ENCODE measurements around the gene MIPEP.

The MIPEP gene

GRCh38 chr13:23849670-23850069 is 39.5 kb downstream of the MIPEP start:
- DNase-seq: no peak

- DNase-seq: no peak
Measured at GRCh38 chr13:23848646-23849141, 40.5 kb downstream of the MIPEP start.

DNA sequence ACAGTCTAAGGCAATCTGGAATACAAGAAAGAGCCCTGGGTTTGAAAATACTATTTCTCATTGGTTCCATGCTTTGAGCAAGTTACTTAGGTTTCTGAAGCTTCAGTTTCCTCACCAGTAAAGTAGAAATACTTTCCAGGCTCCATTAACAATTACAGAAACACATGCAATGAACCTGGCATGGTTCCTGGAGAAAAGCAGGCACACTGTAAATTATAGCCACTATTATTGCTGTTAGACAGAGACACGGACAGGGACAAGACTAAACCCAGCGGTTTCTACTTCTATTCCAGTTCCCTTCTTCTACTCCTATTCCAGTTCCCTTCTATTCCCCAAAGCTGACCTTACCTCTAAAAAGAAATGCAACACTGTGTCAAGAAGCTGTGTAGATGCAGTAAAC is 41.2 kb downstream of the MIPEP start:
- DNase-seq: no peak

DNA sequence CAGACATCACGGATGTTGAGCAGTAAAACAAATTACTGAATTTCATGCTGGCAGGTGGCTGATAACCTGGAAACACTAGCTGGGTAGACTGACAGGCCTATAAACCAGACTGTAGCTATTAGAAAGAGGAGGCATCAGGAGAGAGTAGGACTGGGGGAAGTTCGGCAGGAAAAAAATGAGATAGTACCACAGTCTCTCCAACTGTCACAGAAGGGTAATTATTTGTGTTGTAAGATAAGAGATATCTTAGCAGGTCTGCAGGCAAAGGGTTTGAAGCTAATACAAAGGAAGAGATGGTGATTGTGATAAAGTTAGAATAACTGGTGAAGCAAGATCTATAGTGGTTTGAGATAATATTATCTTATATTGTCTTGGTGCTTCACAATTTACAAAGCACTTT is 41.7 kb downstream of the MIPEP start:
- no peak for DNase-seq

- no peak for DNase-seq
Measured at GRCh38 chr13:23845105-23845725, 44.0 kb downstream of the MIPEP start.

- no peak for DNase-seq
Measured at GRCh38 chr13:23844132-23844531, 45.1 kb downstream of the MIPEP start.

- DNase-seq: no peak
Measured at GRCh38 chr13:23843436-23843835, 45.8 kb downstream of the MIPEP start.

DNA sequence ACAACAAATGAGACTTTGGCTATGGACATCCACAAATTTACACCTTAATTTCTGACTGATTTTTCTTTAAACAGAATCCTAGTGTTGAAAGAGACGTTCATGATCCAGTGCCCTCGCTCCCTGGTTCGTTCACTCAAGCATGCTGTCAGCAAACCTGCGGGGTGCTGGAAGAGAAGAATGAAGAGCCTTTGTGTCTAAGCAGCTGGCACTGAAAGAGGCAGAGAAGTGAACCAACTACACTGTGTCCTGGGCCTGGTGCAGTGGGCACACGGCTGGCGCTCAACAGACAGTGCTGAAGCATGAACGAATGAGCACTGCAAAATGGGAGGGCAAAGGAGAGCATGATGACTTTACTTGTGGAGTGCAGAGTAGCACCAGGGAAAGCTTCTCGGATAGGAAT is 46.8 kb downstream of the MIPEP start:
- DNase-seq: no peak

- DNase-seq: no peak
Measured at GRCh38 chr13:23833733-23834611, 55.2 kb downstream of the MIPEP start.

DNA sequence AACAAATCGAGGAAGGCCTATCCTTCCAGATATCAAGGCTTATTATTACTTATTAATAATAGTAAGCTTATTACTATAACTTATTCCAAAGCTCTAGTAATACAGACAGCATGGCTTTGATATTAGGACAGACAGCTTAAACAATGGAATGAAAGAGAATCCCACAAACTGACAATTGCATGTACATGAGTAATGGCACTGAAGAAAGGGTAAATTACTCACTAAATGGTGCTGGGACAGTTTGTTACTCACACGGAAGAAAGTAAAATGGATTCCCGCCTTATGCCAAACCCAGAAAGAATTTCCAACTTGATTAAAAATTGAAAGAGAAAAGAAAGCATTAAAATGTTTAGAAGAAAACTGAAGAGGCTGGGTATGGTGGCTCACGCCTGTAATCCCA is 60.3 kb downstream of the MIPEP start:
- no peak for DNase-seq

GRCh38 chr13:23828086-23828485 is 61.1 kb downstream of the MIPEP start:
- no peak for DNase-seq

GRCh38 chr13:23825179-23825578 is 64.0 kb downstream of the MIPEP start:
- no peak for DNase-seq

GRCh38 chr13:23824371-23824770 is 64.8 kb downstream of the MIPEP start:
- no peak for DNase-seq

DNA sequence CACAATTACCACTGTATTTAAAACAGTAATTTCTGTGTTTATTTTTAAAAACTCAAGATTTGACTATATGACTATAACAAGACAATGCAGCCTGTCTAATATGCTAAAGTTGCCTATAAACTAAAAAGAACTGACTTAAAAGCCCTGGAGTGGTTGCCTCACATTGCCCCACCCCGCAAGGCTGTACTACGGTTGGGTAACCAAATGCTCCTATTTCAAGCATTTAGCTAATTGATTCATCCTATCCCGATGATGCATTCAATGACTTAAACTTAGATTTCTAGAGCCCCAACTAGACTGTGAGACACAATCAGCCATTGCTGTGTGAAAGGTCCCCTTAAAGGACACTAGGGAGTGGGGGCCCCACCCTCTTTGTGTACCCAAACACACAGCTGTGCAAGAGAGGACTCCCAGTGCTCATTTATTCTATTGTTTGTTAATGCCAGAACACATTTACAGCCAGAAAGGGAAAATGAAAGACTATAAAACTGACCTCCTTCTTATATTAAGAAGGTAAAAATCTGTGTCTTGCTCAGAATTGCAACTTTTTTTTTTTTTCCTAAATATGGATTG is 66.9 kb downstream of the MIPEP start:
- DNase-seq: no peak

GRCh38 chr13:23820530-23820929 is 68.7 kb downstream of the MIPEP start:
- no peak for DNase-seq

DNA sequence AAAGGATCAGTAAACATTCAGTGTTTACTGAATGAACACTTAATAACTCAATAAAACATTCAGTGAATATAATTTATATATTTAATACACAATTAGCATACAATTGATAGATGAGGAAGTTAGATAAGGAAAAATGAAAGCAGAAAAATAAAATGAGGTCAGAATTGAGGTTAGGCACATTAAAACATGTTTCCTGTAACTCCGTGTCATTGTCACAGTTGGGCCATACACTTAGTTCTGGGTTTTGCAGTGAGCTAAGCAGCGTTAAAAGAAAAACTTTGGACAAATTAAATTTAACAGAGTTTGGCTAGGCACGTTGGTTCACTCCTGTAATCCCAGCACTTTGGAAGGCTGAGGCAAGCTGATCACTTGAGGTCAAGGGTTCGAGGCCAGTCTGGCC is 71.4 kb downstream of the MIPEP start:
- DNase-seq: no peak

GRCh38 chr13:23817136-23817535 is 72.1 kb downstream of the MIPEP start:
- DNase-seq: no peak

DNA sequence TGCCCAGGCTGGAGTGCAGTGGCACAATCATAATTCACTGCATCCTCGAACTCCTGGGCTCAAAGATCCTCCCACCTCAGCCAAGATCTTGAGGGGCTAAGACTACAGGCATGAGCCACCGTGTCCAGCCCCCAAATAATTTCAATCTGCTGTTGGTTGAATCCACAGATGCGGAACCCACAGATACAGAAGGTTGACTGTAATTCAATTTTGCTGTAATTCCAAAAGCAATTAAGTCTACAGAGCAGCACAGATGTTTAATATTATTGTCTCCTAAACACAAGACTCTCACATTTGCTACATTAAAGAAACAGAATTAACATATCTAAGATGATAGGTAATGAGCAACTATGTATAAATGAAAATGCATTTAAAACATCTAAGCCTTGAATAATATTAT is 75.6 kb downstream of the MIPEP start:
- no peak for DNase-seq

GRCh38 chr13:23811366-23812062 is 77.7 kb downstream of the MIPEP start:
- DNase-seq: no peak

- no peak for DNase-seq
Measured at GRCh38 chr13:23810685-23811240, 78.4 kb downstream of the MIPEP start.

DNA sequence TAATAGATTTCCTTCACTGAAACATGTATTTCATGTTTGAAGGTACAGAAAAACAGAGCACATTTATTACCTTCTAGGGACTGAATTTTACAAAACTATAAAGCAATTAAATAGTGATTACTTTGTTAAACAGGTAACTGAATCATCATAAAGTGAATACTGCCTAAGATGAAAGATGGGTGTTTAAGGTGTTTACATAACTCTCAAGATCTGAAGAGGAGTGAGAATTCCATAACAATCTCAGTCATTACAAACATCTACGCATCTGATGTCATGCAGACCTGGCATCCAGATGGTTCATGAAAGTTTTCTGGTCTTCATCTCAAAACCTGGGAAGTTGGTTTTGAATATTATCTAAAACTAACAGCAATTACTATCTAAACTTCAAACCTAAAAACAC is 80.4 kb downstream of the MIPEP start:
- DNase-seq: no peak

DNA sequence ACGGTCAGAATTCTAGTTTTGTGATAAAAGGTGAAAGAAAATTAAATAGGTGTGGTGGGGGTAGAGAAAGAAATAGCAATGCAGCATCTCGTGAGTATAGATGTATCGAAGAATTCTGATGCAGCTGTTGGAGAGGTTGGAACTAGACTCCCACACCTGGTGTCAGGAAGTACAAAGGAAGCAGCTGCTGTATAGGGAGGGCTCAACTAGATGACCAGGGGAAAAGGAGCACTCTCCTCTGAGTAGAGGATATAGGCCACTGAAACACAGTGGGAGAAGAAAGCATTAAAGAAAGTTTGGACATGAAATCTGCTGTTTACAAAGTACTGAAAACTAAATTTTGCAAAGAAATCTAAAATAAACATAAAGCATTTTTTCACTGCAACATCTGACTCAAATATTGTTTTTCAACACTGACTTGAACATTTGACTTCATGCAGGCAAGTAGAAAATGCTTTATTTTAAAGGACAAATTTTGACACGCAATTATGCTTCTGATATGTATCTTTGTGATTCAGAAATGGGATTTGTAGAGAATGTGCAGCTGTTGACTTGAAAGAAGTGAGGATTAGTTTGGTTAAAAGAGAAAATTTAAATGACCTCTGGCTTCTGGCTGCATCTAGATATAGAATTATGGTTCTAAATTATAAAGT is 82.2 kb downstream of the MIPEP start:
- DNase-seq: no peak

- DNase-seq: no peak
Measured at GRCh38 chr13:23805821-23806220, 83.4 kb downstream of the MIPEP start.

Measured in amniotic stem cell (primary cell).